HG02852 (cell line): Measurements from ENCODE around the gene ZDHHC17.
"Not testable (repeated sequence)": the region's sequence is repeated elsewhere in the genome, so short reads cannot be mapped to it uniquely, and the experiment has no call there.

Source experiments
- ATAC-seq: cut with Tn5 transposase; IDR thresholded peaks from one replicate; pipeline ENCODE4 v1.9.1; 2021; ENCODE audit warnings: mild to moderate bottlenecking, moderate library complexity; ENCODE audit not compliant: unreplicated experiment

ZDHHC17 gene

GRCh38 chr12:76765598-76765997 lies 1.7 kb downstream of the ZDHHC17 start:
- no peak for ATAC-seq

- ATAC-seq: no peak
These were observed 2.2 kb downstream of the ZDHHC17 start for GRCh38 chr12:76766161-76766560.

GRCh38 chr12:76768576-76768975 lies 4.7 kb downstream of the ZDHHC17 start:
- no peak for ATAC-seq

GRCh38 chr12:76777765-76778216 lies 13.9 kb downstream of the ZDHHC17 start:
- peak; percentile 100 for ATAC-seq

- ATAC-seq: no peak
These were observed 14.4 kb downstream of the ZDHHC17 start for GRCh38 chr12:76778364-76778763.

GRCh38 chr12:76779310-76779709 lies 15.4 kb downstream of the ZDHHC17 start:
- not testable (repeated sequence) for ATAC-seq

GRCh38 chr12:76781321-76781720 lies 17.4 kb downstream of the ZDHHC17 start:
- ATAC-seq: no peak

- no peak for ATAC-seq
These were observed 18.6 kb downstream of the ZDHHC17 start for GRCh38 chr12:76782526-76782925.

- no peak for ATAC-seq
These were observed 20.7 kb downstream of the ZDHHC17 start for GRCh38 chr12:76784600-76785051.

GRCh38 chr12:76785407-76785806 lies 21.5 kb downstream of the ZDHHC17 start:
- no peak for ATAC-seq

- ATAC-seq: no peak
These were observed 23.1 kb downstream of the ZDHHC17 start for GRCh38 chr12:76786986-76787385.

GRCh38 chr12:76787689-76788088 lies 23.8 kb downstream of the ZDHHC17 start:
- ATAC-seq: no peak

- no peak for ATAC-seq
These were observed 25.6 kb downstream of the ZDHHC17 start for GRCh38 chr12:76789335-76790050.

- no peak for ATAC-seq
These were observed 26.9 kb downstream of the ZDHHC17 start for GRCh38 chr12:76790564-76791552.

GRCh38 chr12:76792828-76793227 lies 28.9 kb downstream of the ZDHHC17 start:
- no peak for ATAC-seq

GRCh38 chr12:76798864-76799263 lies 34.9 kb downstream of the ZDHHC17 start:
- no peak for ATAC-seq

- ATAC-seq: no peak
These were observed 35.4 kb downstream of the ZDHHC17 start for GRCh38 chr12:76799362-76799761.

- ATAC-seq: no peak
These were observed 38.1 kb downstream of the ZDHHC17 start for GRCh38 chr12:76802060-76802459.

GRCh38 chr12:76804435-76804976 lies 40.6 kb downstream of the ZDHHC17 start:
- ATAC-seq: no peak

GRCh38 chr12:76810671-76811419 lies 46.9 kb downstream of the ZDHHC17 start:
- no peak for ATAC-seq

- ATAC-seq: no peak
These were observed 48.1 kb downstream of the ZDHHC17 start for GRCh38 chr12:76811976-76812375.
